Pons (tissue), 1 donor: ENCODE measurements around the gene TYRP1.
"Not testable (repeated sequence)": the region's sequence is repeated elsewhere in the genome, so short reads cannot be mapped to it uniquely, and the experiment has no call there.

Source experiments
- DNase-seq: peaks from one replicate; pipeline ENCODE4 v3.0.0-alpha.2; 2016; ENCODE audit warnings: low spot score

The TYRP1 gene

GRCh38 chr9:12693141-12693540 lies at the start of gene TYRP1:
Gene TYRP1, plus strand, starts transcription at chr9:12693385. Its CDS starts 612 bp downstream, at chr9:12693997.
- DNase-seq = no peak

GRCh38 chr9:12643686-12644085 lies 49.5 kb upstream of the TYRP1 start:
- no peak for DNase-seq

- DNase-seq = no peak
Measured at GRCh38 chr9:12648925-12649324, 44.3 kb upstream of the TYRP1 start.

GRCh38 chr9:12651125-12651524 lies 42.1 kb upstream of the TYRP1 start:
- no peak for DNase-seq

- no peak for DNase-seq
Measured at GRCh38 chr9:12652973-12653372, 40.2 kb upstream of the TYRP1 start.

GRCh38 chr9:12656803-12657202 lies 36.4 kb upstream of the TYRP1 start:
- DNase-seq = no peak

- no peak for DNase-seq
Measured at GRCh38 chr9:12657233-12657632, 36.0 kb upstream of the TYRP1 start.

GRCh38 chr9:12657998-12658397 lies 35.2 kb upstream of the TYRP1 start:
- no peak for DNase-seq

GRCh38 chr9:12658531-12659209 lies 34.5 kb upstream of the TYRP1 start:
- DNase-seq = no peak

- no peak for DNase-seq
Measured at GRCh38 chr9:12659220-12659619, 34.0 kb upstream of the TYRP1 start.

- DNase-seq = no peak
Measured at GRCh38 chr9:12666813-12667212, 26.4 kb upstream of the TYRP1 start.

GRCh38 chr9:12667892-12668291 lies 25.3 kb upstream of the TYRP1 start:
- no peak for DNase-seq

- no peak for DNase-seq
Measured at GRCh38 chr9:12670006-12670405, 23.2 kb upstream of the TYRP1 start.

- DNase-seq = no peak
Measured at GRCh38 chr9:12674961-12675360, 18.2 kb upstream of the TYRP1 start.

GRCh38 chr9:12677462-12678126 lies 15.6 kb upstream of the TYRP1 start:
- not testable (repeated sequence) for DNase-seq

GRCh38 chr9:12680341-12680740 lies 12.8 kb upstream of the TYRP1 start:
- no peak for DNase-seq

- DNase-seq = no peak
Measured at GRCh38 chr9:12680757-12681156, 12.4 kb upstream of the TYRP1 start.

GRCh38 chr9:12681620-12682019 lies 11.6 kb upstream of the TYRP1 start:
- no peak for DNase-seq

GRCh38 chr9:12684974-12685373 lies 8.2 kb upstream of the TYRP1 start:
- no peak for DNase-seq

- no peak for DNase-seq
Measured at GRCh38 chr9:12689233-12689632, 4.0 kb upstream of the TYRP1 start.

GRCh38 chr9:12694013-12694412 lies 828 bp downstream of the TYRP1 start:
- DNase-seq = no peak

GRCh38 chr9:12695474-12695873 lies 2.3 kb downstream of the TYRP1 start:
- DNase-seq = no peak

GRCh38 chr9:12696931-12697622 lies 3.9 kb downstream of the TYRP1 start:
- no peak for DNase-seq
